Measurements from ENCODE around the gene GPR37L1.
"Not testable (repeated sequence)": the region's sequence is repeated elsewhere in the genome, so short reads cannot be mapped to it uniquely, and the experiment has no call there.

Gene GPR37L1

DNA sequence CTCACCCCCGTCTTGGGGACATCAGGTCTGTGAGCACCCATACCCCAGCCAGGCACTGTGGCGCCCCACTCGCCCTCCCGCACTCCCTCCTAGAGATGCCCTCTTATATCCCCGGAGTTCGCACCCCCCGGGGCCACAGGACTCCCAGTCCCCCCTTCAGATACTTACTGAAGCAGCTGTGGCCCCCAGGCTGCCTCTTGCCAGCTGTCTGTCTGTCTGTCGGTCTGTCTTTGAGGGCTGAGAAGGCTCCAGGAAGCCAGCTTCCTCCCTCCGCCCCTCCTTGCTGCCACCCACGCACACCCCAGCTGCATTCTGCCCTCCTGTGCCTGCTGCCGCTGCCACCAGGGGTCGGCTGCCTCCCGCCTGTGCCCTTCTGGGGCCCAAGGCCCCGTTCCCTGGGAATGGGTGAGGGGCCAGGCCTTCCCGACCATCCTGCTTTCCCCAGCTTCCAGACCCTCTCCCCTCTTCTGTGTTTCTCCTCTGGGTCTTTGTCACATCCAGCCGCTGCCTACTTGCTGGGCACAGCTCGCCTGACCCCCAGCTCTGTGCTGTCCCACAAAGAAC, 37.7 kb downstream of the GPR37L1 start, which contains the start of gene PTPN7:
TSS of gene PTPN7 (minus strand) at position 226 of the 564 bp plus-strand sequence. CDS start 1,200 bp downstream, outside the sequence.
- Mint-ChIP-seq H3K27me3 (no peaks in the 10 kb centered on the region), H3K36me3 (peaks cover 39% of the 10 kb centered on the region), H3K4me1 (peaks cover 84% of the 10 kb centered on the region), H3K4me3 (peak within 1 kb of the TSS; percentile 93), H3K9me3 (no peaks in the 10 kb centered on the region), H3K27ac (peak within 1 kb of the TSS; percentile 99)
- peak; percentile 84 for DNase-seq
- CTCF ChIA-PET: interaction anchor here (0.8 to 5.5 kb wide), 11 partner anchors 10 to 113 kb away, joined by 3 to 34 read pairs (median 5); partner anchors contain the start of gene LGR6

DNA sequence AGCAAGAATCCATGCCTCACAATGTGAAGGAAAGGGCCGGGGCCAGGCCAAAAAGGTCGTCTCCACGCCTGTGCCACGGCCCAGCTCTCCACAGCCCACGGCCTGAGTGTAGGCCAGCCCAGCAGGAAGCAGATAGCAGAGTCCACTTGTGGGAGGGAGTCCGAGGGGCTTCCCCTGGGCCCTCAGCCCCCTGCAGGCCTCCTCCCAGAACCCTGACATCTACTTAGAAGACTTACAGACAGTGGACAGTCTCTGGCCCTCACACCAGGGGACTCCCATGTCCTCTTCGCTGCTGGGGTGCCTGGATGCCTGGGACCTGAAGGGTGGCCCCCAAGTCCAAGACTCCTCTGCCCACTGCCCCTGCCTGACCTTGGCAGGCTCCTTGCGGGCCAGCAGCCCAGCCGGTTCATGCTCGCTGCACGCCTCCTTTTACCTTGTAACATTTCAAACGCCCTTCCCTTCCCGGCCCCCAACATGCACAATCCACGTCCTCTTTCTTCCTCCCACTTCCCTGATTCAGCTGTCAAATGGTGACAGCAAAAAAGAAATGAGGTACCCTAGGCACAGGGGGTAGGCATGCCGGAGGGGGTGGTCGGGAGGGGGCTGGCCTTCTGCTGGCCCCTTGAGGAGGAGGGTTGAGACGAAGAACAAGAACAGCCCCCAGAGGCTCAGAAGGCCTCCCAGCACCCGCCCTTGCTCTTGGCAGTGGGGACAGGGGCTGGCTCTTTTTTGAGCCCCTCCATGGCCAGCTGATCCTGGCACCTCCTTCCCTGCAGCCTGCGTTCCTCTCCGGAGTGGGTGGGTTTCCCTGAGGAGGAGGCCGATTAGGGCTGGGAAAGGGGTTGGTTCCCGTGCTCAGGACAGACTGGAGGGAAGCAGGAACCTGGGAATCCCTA, 38.7 kb downstream of the GPR37L1 start:
- CTCF ChIA-PET: interaction anchor here (0.8 to 5.5 kb wide), 10 partner anchors 9 to 41 kb away, joined by 3 to 34 read pairs (median 6); partner anchors contain the start of gene LGR6
- Mint-ChIP-seq H3K4me1 (peaks cover 86% of the 10 kb centered on the region), H3K27ac (peak overlapping the region; percentile 99), H3K4me3 (peak overlapping the region; percentile 93), H3K27me3 (peaks cover 7% of the 10 kb centered on the region), H3K36me3 (peaks cover 32% of the 10 kb centered on the region), H3K9me3 (no peaks in the 10 kb centered on the region)
- no peak for DNase-seq

DNA sequence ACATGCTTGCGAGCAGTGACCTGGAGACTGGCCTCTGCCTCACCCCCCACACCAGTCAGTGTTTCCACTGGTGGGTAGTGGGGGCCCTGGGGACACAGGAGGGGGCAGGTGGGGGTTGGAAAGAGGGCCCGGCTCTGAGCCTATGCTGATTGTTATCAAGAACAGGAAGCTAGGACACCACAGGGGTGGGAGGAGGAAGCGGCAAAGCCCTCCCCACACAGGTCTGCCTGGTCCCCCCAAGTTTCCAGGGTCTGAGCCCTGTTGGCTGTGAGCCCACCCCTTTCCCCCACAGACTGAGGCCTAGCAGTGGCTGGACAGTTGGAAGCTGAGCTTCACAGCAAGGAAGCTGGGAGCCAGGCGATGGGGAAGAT, 39.3 kb downstream of the GPR37L1 start:
- peak overlapping the region; percentile 99 for H3K27ac Mint-ChIP-seq
- peak; percentile 63 for DNase-seq
- CTCF ChIA-PET: interaction anchor here (0.8 to 5.5 kb wide), 6 partner anchors 7 to 28 kb away, joined by 3 to 34 read pairs (median 6); no protein-coding TSS in a partner anchor
- H3K9me3 Mint-ChIP-seq: no peaks in the 10 kb centered on the region
- peak overlapping the region; percentile 93 for H3K4me3 Mint-ChIP-seq
- peaks cover 30% of the 10 kb centered on the region for H3K36me3 Mint-ChIP-seq
- H3K27me3 Mint-ChIP-seq: peaks cover 8% of the 10 kb centered on the region
- H3K4me1 Mint-ChIP-seq: peaks cover 85% of the 10 kb centered on the region

DNA sequence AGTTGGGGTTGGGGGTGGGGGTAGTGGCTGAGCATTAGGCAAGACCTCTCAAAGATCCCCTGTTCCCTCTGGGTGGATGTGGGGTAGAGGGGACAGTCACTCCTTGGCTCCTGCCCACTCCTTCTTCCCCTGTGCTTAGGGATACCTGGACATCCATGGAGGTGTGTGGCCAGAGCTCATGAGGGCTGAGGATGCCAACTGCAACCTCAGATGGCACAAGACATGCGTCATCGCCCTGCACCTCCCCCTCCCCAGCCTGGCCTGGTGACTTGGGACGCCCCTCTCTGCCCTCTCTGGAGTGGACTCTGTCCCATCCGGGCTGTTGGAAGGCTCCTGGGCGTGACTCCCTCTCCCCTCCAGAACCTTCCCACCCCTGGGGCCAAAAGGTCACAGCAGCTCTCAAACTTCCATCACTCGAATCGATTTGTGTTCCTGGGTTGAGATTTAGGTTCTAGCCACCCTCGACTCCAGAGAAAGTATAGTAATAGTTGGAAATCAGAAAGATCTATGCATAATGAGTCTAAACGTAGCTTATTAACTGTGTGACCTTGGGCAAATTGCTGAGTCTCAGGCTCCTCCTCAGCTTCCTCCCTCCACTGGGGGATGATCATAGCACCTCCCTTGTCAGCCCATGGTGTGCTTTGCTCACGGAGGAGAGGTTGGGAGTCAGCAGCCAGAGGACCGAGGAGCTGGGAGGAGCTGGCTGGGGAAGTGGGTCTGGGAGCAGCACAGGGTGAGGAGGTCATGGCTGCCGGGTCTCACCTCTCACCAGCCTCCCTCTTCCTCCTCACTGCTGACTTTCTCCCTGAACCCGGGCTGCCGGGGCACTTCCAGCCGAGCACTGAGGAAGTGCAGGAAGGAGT, 39.9 kb downstream of the GPR37L1 start:
- peaks cover 83% of the 10 kb centered on the region for H3K4me1 Mint-ChIP-seq
- no peaks in the 10 kb centered on the region for H3K9me3 Mint-ChIP-seq
- H3K27me3 Mint-ChIP-seq: peaks cover 8% of the 10 kb centered on the region
- peaks cover 27% of the 10 kb centered on the region for H3K36me3 Mint-ChIP-seq
- peak overlapping the region; percentile 99 for H3K27ac Mint-ChIP-seq
- CTCF ChIA-PET: interaction anchor here (0.8 to 5.5 kb wide), 7 partner anchors 8 to 27 kb away, joined by 3 to 34 read pairs (median 6); no protein-coding TSS in a partner anchor
- no peak for DNase-seq
- peak overlapping the region; percentile 93 for H3K4me3 Mint-ChIP-seq

DNA sequence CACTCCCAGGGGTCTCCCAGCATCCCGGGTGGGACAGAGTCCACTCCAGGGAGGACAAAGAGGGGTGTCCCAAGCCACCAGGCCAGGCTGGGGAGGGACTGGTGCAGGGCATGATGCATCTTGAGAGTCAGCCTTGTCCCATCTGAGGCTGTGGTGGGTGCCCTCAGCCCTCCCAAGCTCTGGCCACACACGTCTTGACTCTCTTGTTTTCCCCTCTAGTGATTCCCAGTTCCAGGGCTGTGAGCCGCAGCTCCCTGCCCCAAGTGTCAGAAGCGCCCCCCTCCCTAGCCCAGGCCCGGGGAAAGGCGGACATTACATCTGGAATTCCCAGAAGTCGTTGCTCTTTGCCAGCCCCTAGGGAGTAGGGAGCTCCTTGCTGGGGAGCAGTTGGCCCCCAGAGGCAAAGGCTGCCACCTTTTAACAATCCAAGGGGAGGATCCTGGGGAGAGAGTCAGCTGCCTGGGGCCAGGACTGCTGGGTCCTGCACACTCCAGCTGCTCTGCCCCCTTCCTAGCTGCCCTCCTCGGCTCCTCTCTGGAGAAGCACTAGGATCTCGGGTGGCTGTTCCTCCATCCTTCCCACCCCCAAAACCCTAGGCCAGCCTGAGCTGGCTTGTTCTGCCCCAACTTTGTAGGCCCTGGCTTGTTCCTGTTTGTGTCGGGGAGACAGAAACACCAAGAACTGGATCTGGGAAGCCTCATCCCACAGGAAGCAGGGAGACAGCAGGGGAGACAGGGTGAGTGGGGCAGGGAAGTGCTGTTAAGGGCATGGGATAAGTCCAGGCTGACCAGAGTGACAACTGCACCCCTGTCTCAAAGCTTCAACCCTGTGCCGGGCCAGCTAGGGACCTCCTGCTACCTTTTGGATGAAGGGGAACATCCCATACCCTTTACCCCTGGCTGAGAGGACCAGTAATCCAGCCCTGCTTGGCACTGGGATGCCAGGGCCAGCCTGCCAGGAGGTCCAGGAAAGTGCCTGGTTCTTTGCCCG, 40.9 kb downstream of the GPR37L1 start:
- DNase-seq: no peak
- H3K27me3 Mint-ChIP-seq: peaks cover 13% of the 10 kb centered on the region
- CTCF ChIA-PET: interaction anchor here (1.2 to 5.5 kb wide), 6 partner anchors 7 to 28 kb away, joined by 4 to 34 read pairs (median 6); no protein-coding TSS in a partner anchor
- H3K4me3 Mint-ChIP-seq: no peak overlapping the region
- H3K36me3 Mint-ChIP-seq: peaks cover 18% of the 10 kb centered on the region
- H3K27ac Mint-ChIP-seq: no peak overlapping the region
- peaks cover 73% of the 10 kb centered on the region for H3K4me1 Mint-ChIP-seq
- no peaks in the 10 kb centered on the region for H3K9me3 Mint-ChIP-seq

DNA sequence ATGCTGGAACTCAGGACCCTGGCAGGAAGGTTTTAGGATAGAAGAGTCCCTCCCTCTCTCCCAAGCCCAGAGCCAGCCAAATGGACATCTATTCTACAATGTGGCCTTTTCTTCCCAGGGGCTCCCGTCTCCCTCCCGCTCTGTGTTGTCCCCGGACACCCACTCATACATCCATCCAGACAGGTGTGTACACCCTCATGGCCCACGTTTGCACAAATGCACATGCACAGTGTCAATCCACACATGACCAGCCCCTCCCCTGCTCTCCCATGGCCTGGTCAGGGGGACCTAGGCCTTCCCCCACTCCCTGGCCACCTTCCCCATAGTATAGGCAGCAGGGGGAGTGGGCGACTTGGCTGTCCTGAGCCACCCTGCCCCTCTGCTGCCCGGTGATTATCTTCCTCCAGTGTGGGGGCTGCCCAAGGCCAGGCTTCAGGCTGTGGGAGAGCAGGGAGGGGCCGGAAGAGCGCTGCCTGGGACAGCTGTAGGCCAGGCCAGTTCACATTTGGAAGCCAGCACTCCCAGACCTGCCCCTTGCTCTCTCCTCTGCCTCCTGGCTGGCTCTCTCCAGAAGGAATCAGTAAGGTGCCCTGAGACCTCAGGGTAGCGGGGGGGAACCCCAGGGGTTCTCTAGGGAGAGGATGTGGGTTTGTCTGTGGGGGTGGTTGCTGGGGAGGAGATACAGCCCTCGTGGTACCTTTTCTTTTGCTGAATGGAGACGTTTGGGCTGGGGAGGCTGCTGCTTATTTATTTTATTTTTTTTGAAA, 41.7 kb downstream of the GPR37L1 start:
- Mint-ChIP-seq H3K4me3 (peak overlapping the region; percentile 5), H3K36me3 (peaks cover 10% of the 10 kb centered on the region), H3K27me3 (peaks cover 13% of the 10 kb centered on the region), H3K27ac (peak overlapping the region; percentile 53), H3K4me1 (peaks cover 68% of the 10 kb centered on the region), H3K9me3 (no peaks in the 10 kb centered on the region)
- DNase-seq: peak; percentile 86
- CTCF ChIA-PET: interaction anchor here (1.0 to 2.5 kb wide), 4 partner anchors 9 to 21 kb away, joined by 4 to 22 read pairs (median 4); no protein-coding TSS in a partner anchor

DNA sequence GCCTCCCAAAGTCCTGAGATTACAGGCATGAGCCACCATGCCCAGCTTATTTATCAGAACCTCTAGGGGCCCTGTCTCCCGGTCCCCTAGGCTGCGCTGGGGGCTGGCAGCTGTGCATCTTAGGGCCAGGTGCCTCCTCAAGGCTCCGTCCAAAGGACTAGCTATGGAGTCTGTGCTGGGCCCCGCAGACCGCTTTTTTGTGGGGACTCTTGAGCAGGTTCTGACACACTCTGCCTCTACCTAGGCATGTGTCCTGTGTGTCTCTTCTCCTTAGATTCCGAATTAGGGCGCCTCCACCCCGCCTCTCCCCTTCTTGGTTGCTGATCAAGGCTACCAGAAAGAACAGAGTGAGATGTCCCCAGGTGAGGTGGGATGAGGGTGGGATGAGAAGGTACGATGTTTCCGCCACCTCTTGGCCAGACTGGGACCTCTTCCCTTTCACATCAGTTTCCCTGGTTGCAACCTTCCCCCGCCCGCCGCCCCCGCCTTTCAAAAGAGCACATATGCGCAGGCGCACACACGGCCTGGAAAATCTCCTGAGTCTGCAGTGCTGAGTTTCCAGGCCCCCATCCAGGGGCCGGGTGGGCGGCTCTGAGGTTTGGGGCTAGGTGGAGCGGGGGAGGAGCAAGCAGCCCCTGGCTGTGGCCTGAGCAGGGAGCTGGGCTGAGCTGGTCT, 42.7 kb downstream of the GPR37L1 start:
- CTCF ChIA-PET: interaction anchor here (1.0 to 2.5 kb wide), 3 partner anchors 10 to 20 kb away, joined by 4 to 22 read pairs (median 6); no protein-coding TSS in a partner anchor
- Mint-ChIP-seq H3K4me3 (no peak overlapping the region), H3K36me3 (peaks cover 3% of the 10 kb centered on the region), H3K27me3 (peaks cover 17% of the 10 kb centered on the region), H3K4me1 (peaks cover 66% of the 10 kb centered on the region), H3K27ac (peak overlapping the region; percentile 53), H3K9me3 (no peaks in the 10 kb centered on the region)
- no peak for DNase-seq

DNA sequence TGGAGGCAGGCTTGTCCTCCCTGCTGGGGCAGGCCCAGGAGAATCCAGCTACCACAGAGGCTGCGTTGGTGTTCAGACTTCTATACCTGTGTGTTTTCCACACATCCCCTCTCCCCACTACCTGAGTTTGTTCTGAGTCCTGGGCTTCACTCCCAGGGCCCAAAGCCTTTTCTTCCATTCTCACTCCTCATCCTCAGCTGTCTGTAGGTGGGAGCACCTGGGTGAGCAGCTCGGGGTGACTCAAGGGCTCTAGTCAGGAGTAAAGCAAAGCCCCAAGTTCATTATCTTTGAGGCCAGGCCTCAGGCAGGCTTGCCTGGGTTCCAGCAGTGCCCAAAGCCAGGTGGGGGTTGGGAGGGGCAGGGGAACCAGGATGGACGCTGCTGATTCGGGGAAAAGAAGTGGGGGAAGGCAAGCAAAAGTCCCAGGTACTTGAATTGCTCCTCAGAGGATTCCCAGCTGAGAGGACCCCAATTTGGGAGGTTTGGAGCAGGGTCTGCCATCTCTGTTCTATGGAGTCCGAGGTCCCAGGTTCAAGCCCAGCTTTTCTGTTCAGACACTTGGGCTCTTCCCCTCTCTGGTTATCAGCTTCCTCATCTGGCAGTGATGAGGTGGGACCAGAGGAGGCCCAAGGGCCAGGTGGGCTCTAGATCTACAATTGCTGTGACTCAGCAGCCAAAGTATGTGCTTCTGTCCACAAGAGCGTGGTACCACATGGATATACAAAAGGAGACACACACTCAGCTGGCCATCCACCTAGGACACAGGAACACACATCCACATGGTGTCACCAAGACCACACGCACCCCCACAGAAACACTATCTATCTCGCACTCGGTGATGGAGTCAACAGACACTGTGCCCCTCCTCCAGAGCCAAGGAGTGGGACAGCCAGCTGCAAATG, 43.5 kb downstream of the GPR37L1 start:
- Mint-ChIP-seq H3K27me3 (peaks cover 17% of the 10 kb centered on the region), H3K36me3 (no peaks in the 10 kb centered on the region), H3K4me1 (peaks cover 61% of the 10 kb centered on the region), H3K9me3 (no peaks in the 10 kb centered on the region), H3K4me3 (no peak overlapping the region), H3K27ac (peak overlapping the region; percentile 33)
- CTCF ChIA-PET: interaction anchor here (0.9 to 2.5 kb wide), 5 partner anchors 10 to 24 kb away, joined by 3 to 22 read pairs (median 6); no protein-coding TSS in a partner anchor
- no peak for DNase-seq

DNA sequence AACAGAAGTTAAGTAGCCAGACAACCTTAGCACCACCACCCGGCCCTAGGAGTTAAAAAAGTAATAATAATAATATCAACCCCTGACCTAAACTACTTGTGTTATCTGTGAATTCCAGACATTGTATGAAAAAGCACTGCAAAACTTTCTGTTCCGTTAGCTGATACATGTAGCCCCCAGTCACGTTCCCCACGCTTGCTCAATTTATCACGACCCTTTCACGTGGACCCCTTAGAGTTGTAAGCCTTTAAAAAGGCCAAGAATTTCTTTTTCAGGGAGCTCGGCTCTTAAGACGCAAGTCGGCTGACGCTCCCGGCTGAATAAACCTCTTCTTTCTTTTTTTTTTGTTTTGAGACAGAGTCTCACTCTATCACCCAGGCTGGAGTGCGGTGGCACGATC, 44.3 kb downstream of the GPR37L1 start:
- H3K36me3 Mint-ChIP-seq, H3K9me3 Mint-ChIP-seq, DNase-seq, H3K27ac Mint-ChIP-seq, H3K4me3 Mint-ChIP-seq: not testable (repeated sequence)
- CTCF ChIA-PET: interaction anchor here (0.6 to 2.5 kb wide), 4 partner anchors 12 to 122 kb away, joined by 3 to 22 read pairs (median 5); no protein-coding TSS in a partner anchor
- Mint-ChIP-seq H3K27me3 (peaks cover 17% of the 10 kb centered on the region), H3K4me1 (peaks cover 52% of the 10 kb centered on the region)

DNA sequence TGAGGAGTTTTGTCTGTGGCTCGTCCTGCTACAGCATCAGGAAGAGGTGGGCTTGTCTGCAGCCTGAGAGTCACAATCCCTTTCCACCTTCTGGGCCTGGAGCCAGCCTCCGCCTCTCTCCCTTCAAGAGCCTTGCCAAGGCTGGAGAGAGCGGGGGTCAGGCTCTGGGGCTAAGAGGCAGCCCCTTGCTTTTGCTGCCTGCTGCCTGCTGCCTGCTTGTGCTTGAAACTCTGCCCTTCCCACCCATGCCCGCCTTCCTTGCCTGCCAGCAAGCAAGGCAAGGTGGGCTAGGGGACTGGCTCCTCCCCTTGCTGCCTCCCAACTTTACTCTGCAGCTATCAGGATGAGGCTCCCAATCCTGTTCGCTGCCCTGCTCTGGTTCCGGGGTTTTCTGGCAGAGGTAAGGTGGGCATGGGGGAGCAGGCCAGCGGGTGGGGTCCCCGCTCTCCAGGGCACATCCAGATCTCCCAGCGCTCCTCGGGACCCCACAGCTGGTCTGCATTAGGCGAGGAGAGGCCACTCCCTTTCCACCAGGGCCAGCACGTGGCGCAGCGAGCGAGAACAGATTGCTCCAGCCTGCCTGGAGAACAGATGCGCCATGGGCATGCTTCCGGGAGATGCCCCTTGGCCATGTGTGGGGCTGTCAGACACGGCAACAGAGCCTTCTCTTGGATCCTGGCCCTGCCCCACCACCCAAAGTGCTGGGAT, 45.1 kb downstream of the GPR37L1 start:
- Mint-ChIP-seq H3K36me3 (no peaks in the 10 kb centered on the region), H3K9me3 (no peaks in the 10 kb centered on the region), H3K27me3 (peaks cover 17% of the 10 kb centered on the region), H3K4me1 (peaks cover 44% of the 10 kb centered on the region), H3K4me3 (no peak overlapping the region), H3K27ac (no peak overlapping the region)
- CTCF ChIA-PET: no interaction called here
- DNase-seq: no peak
